HepG2 (cell line): Measurements from ENCODE around the gene TLE7.

Source experiments
- CEBPB ChIP-seq: IDR thresholded peaks from 2 replicates; pipeline ENCODE4 v1.6.1; 2011; ENCODE audit warnings: low read depth, low read length, improper control_type of control experiment, borderline replicate concordance
- POLR2A ChIP-seq, 2 experiments: IDR thresholded peaks; 2 replicates each; pipeline ENCODE4 v1.6.1; 2011; ENCODE audit warnings: low read depth in 2 of 2, low read length in 2 of 2, mild to moderate bottlenecking in 1 of 2, moderate library complexity in 1 of 2; ENCODE audit not compliant: insufficient read depth in 1 of 2
- ZNF138 ChIP-seq: sonication (generic); formaldehyde crosslinking; IDR thresholded peaks from 2 replicates; pipeline ENCODE4 v1.5.0; 2020; ENCODE audit warnings: mild to moderate bottlenecking, low read depth, missing genetic modification reagents
- TF ChIP-seq, protein P1 (sequence below): sonication (generic); formaldehyde crosslinking; IDR thresholded peaks from 2 replicates; pipeline ENCODE4 v1.8.0; 2022; ENCODE audit warnings: missing genetic modification reagents, low read depth, mild to moderate bottlenecking, borderline replicate concordance
- TF ChIP-seq, protein P2 (sequence below): sonication (generic); formaldehyde crosslinking; IDR thresholded peaks from 2 replicates; pipeline ENCODE4 v1.4.0; 2020; ENCODE audit warnings: missing genetic modification reagents, borderline replicate concordance

DNA sequence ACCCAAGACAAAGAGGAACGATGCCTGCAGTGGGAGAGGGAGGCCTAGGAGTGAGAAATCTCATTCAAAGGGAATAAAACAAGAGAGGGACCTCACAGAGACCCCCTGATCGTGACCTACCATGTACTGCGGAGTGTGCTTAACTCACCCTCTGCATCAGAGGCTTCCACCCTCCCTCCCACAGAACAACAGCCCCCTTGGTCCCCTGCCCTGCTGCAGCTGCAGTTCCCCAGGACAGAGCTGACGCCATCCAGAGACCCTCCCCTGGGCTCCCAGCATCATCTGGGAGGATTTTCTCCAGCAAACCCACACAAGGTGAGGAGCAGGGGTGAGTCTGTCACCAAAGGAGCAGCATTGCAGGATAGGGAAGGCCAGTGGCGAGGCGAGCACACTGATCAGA lies 39.8 kb downstream of the TLE7 start:
- no peak for TF ChIP-seq ZNF138 (CRISPR knock-in tag)
- TF ChIP-seq, protein P1, sequence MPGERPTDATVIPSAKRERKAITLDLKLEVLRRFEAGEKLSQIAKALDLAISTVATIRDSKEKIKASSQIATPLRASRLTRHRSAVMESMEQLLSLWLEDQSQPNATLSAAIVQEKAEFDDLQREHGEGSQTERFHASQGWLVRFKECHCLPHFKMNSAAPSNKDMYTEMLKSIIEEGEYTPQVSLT (CRISPR knock-in tag): no peak
- TF ChIP-seq CEBPB: no peak
- TF ChIP-seq, protein P2, sequence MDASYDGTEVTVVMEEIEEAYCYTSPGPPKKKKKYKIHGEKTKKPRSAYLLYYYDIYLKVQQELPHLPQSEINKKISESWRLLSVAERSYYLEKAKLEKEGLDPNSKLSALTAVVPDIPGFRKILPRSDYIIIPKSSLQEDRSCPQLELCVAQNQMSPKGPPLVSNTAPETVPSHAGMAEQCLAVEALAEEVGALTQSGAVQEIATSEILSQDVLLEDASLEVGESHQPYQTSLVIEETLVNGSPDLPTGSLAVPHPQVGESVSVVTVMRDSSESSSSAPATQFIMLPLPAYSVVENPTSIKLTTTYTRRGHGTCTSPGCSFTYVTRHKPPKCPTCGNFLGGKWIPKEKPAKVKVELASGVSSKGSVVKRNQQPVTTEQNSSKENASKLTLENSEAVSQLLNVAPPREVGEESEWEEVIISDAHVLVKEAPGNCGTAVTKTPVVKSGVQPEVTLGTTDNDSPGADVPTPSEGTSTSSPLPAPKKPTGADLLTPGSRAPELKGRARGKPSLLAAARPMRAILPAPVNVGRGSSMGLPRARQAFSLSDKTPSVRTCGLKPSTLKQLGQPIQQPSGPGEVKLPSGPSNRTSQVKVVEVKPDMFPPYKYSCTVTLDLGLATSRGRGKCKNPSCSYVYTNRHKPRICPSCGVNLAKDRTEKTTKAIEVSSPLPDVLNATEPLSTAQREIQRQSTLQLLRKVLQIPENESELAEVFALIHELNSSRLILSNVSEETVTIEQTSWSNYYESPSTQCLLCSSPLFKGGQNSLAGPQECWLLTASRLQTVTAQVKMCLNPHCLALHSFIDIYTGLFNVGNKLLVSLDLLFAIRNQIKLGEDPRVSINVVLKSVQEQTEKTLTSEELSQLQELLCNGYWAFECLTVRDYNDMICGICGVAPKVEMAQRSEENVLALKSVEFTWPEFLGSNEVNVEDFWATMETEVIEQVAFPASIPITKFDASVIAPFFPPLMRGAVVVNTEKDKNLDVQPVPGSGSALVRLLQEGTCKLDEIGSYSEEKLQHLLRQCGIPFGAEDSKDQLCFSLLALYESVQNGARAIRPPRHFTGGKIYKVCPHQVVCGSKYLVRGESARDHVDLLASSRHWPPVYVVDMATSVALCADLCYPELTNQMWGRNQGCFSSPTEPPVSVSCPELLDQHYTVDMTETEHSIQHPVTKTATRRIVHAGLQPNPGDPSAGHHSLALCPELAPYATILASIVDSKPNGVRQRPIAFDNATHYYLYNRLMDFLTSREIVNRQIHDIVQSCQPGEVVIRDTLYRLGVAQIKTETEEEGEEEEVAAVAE (CRISPR knock-in tag): no peak
- no peak for TF ChIP-seq POLR2A (IDR thresholded peaks at IDR 0.05; ENCODE audit: insufficient read depth in 1 of 2, low read depth in 2 of 2, low read length in 2 of 2)
